K562 (cell line): Measurements from ENCODE around the gene SLC7A1. TPM values are rescaled to one million over a fixed set of nuclear protein-coding genes. Genes with fewer than 3 reads are reported as not detected.

Experiments
- ATAC-seq: fragments of 200-7000 bp; cut with Tn5 transposase; 3 replicates; pipeline ENCODE4 v1.9.1; 2020; ENCODE audit warnings: moderate library complexity
- BruUV-seq: library from RNA; stranded (reverse); fragments of 400-500 nt; replicated peaks from 2 replicates; lab custom pipeline; 2021; lab: Mats Ljungman, UMichigan
- CTCF ChIA-PET: fragments of 300-600 bp; formaldehyde crosslinking; extraction: SDS; loops from one replicate; lab custom pipeline; 2021; ENCODE audit warnings: low intra/inter-chr PET ratio; lab: Yijun Ruan, JAX
- POLR2A ChIA-PET: fragments of 300-600, 350-650 bp; sonication (Branson Sonifier 250); formaldehyde crosslinking; extraction: SDS; loops from one replicate; lab custom pipeline; 2021; ENCODE audit warnings: antibody characterized with exemption, inconsistent platforms; lab: Yijun Ruan, JAX
- DNase-seq, 4 experiments: peaks; one replicate each; pipeline versions ENCODE4 v3.0.0 to v3.0.0-alpha.2; 2011 to 2018; ENCODE audit warnings: low spot score in 3 of 4, mixed read lengths in 3 of 4; ENCODE audit errors: extremely low read depth in 1 of 4
- FAIRE-seq: peaks from 2 replicates; lab custom pipeline; 2011; peaks lifted over from hg19 to GRCh38; lab: Jason Lieb, UNC
- H2AFZ ChIP-seq: 2 replicates; pipeline ENCODE4 v1.6.0; 2011; ENCODE audit warnings: low read depth, low read length, control low read depth, inconsistent platforms
- H3K27ac ChIP-seq: fragments of 200-600 bp; 3 replicates; pipeline ENCODE4 v1.8.0; 2011; ENCODE audit warnings: low read depth, mild to moderate bottlenecking, control low read depth, inconsistent platforms, low read length, moderate library complexity, mixed read lengths; ENCODE audit errors: extremely low read depth
- H3K27me3 ChIP-seq, 2 experiments: fragments of 300-600 bp in 1 of 2; 2 replicates in 1 of 2; 3 replicates in 1 of 2; pipeline versions ENCODE4 v1.6.0 to v1.8.0; 2011; ENCODE audit warnings: inconsistent platforms in 2 of 2, low read length in 2 of 2, mild to moderate bottlenecking in 1 of 2, mixed read lengths in 1 of 2, moderate library complexity in 1 of 2; ENCODE audit not compliant: control insufficient read depth in 2 of 2, insufficient read depth in 2 of 2
- H3K36me3 ChIP-seq: fragments of 300-600 bp; 3 replicates; pipeline ENCODE4 v1.8.0; 2011; ENCODE audit warnings: mild to moderate bottlenecking, low read length, inconsistent platforms; ENCODE audit not compliant: control insufficient read depth, insufficient read depth
- H3K4me1 ChIP-seq, 2 experiments: fragments of 200-600 bp in 1 of 2; replicated peaks in 1 of 2; 2 replicates in 1 of 2; 3 replicates in 1 of 2; pipeline versions ENCODE4 v1.5.1 to v1.8.0; 2011; ENCODE audit warnings: inconsistent platforms in 2 of 2, low read length in 2 of 2, mild to moderate bottlenecking in 1 of 2, mixed read lengths in 1 of 2, moderate library complexity in 1 of 2; ENCODE audit not compliant: control insufficient read depth in 2 of 2, insufficient read depth in 2 of 2
- H3K4me2 ChIP-seq: 2 replicates; pipeline ENCODE4 v1.6.1; 2011; ENCODE audit warnings: low read length, control low read depth, inconsistent platforms, mixed read lengths; ENCODE audit not compliant: insufficient read depth
- H3K4me3 ChIP-seq: fragments of 200-600 bp; sonication (generic), shearing (Covaris generic); 2 replicates; pipeline ENCODE4 v1.5.1; 2016; ENCODE audit warnings: control low read depth, inconsistent platforms
- H3K79me2 ChIP-seq: fragments of 200-600 bp; 3 replicates; pipeline ENCODE4 v1.8.0; 2011; ENCODE audit warnings: low read length, inconsistent platforms; ENCODE audit not compliant: control insufficient read depth, insufficient read depth
- H3K9ac ChIP-seq, 2 experiments: 2 replicates each; pipeline versions ENCODE4 v1.6.0 to v1.6.1; 2011; ENCODE audit warnings: low read depth in 2 of 2, low read length in 2 of 2, control low read depth in 1 of 2, inconsistent platforms in 1 of 2, mild to moderate bottlenecking in 1 of 2, mixed read lengths in 1 of 2; ENCODE audit not compliant: insufficient read depth in 1 of 2
- H3K9me1 ChIP-seq: one replicate; pipeline ENCODE4 v1.6.0; 2011; ENCODE audit warnings: inconsistent platforms, mild to moderate bottlenecking, low read length, moderate library complexity; ENCODE audit not compliant: control insufficient read depth, insufficient read depth
- H3K9me3 ChIP-seq: replicated peaks from 2 replicates; pipeline ENCODE4 v1.5.1; 2011; ENCODE audit warnings: low read depth, low read length, inconsistent platforms; ENCODE audit not compliant: control insufficient read depth, insufficient read depth
- H4K20me1 ChIP-seq: replicated peaks from 2 replicates; pipeline ENCODE4 v1.6.1; 2011; ENCODE audit warnings: low read length, inconsistent platforms, mixed read lengths; ENCODE audit not compliant: control insufficient read depth, insufficient read depth
- BCL6 ChIP-seq: fragments of 250-450 bp; sonication (Bioruptor Pico); IDR thresholded peaks from 2 replicates; pipeline ENCODE4 v1.4.0; 2020
- CREBBP ChIP-seq: IDR thresholded peaks from one replicate; pipeline ENCODE4 v1.6.1; 2012; ENCODE audit warnings: low read depth, mild to moderate bottlenecking, control low read depth, inconsistent platforms, low read length
- E2F3 ChIP-seq: fragments of 250-450 bp; sonication (Bioruptor Pico); IDR thresholded peaks from 2 replicates; pipeline ENCODE4 v1.4.0; 2020; ENCODE audit warnings: mild to moderate bottlenecking
- GABPB1 ChIP-seq: sonication (generic); formaldehyde crosslinking; IDR thresholded peaks from 2 replicates; pipeline ENCODE4 v1.8.0; 2022; ENCODE audit warnings: mild to moderate bottlenecking, missing genetic modification reagents
- MAFG ChIP-seq: fragments of 450-650 bp; conservative IDR thresholded peaks from 2 replicates; pipeline ENCODE4 v1.6.1; 2016; ENCODE audit warnings: missing genetic modification characterization, missing compliant biosample characterization
- NFE2L1 ChIP-seq: fragments of 450-650 bp; IDR thresholded peaks from 2 replicates; pipeline ENCODE4 v1.6.1; 2016; ENCODE audit warnings: missing genetic modification characterization, low read depth, mild to moderate bottlenecking, missing compliant biosample characterization, moderate library complexity, borderline replicate concordance
- RB1 ChIP-seq: fragments of 450-650 bp; IDR thresholded peaks from 2 replicates; pipeline ENCODE4 v1.6.1; 2017; ENCODE audit warnings: low read depth, mild to moderate bottlenecking
- RUNX1 ChIP-seq: sonication (generic); IDR thresholded peaks from 2 replicates; pipeline ENCODE4 v1.6.1; 2016; ENCODE audit warnings: antibody characterized with exemption, low read depth
- SP1 ChIP-seq: sonication (generic); formaldehyde crosslinking; IDR thresholded peaks from 2 replicates; pipeline ENCODE4 v1.8.1; 2022; ENCODE audit warnings: mild to moderate bottlenecking, missing genetic modification reagents
- ZFP36 ChIP-seq: fragments of 150-350 bp; IDR thresholded peaks from 2 replicates; pipeline ENCODE4 v1.6.1; 2018; ENCODE audit warnings: low read length, low read depth; ENCODE audit not compliant: partially characterized antibody
- ZNF146 ChIP-seq: IDR thresholded peaks from one replicate; pipeline ENCODE4 v1.6.1; 2018; ENCODE audit warnings: missing compliant biosample characterization; ENCODE audit not compliant: unreplicated experiment
- ZNF551 ChIP-seq: fragments of 250-450 bp; sonication (Bioruptor Pico); IDR thresholded peaks from 2 replicates; pipeline ENCODE4 v1.5.0; 2021; ENCODE audit warnings: mild to moderate bottlenecking, moderate library complexity
- ZNF699 ChIP-seq: fragments of 250-450 bp; sonication (Bioruptor Pico); IDR thresholded peaks from 2 replicates; pipeline ENCODE4 v1.8.0; 2021; ENCODE audit warnings: mild to moderate bottlenecking, moderate library complexity; ENCODE audit not compliant: insufficient replicate concordance
- WGBS: fragments of 100-300 bp; shearing (Covaris generic); methylation state at CpG from one replicate; pipeline ENCODE4 v1.1.6; 2016; ENCODE audit warnings: low coverage, mixed read lengths; ENCODE audit not compliant: insufficient coverage; ENCODE audit errors: missing lambda C conversion rate; 5-methylcytosine and 5-hydroxymethylcytosine counted together
- in situ Hi-C: fragments of 300-500 bp; cut with MboI; formaldehyde crosslinking; loops from 4 replicates; pipeline ENCODE4 v1.15.0; 2018; ENCODE audit warnings: inconsistent platforms, mixed read lengths
- intact Hi-C: fragments of 100-400 bp; cut with micrococcal nuclease; formaldehyde crosslinking; loops from 2 replicates; pipeline ENCODE4 v1.14.2; 2022
- polyA plus RNA-seq, 8 experiments: library from polyadenylated mRNA; depleted of rRNA in 4 of 8; stranded (reverse) in 5 of 8; unstranded in 3 of 8; fragments of >200 nt; fragmentation: Nextera tagmentation in 2 of 8; fragmentation: Illumina TruSeq in 1 of 8; extraction: Ambion mirVana in 2 of 8; extraction: Trizol in 1 of 8; gene quantifications; 2 replicates each; pipeline versions ENCODE4 v1.2.1 to v1.2.3, GENCODE V29; 2011 to 2014; ENCODE audit warnings: inconsistent platforms in 1 of 8, missing spikeins in 1 of 8
- total RNA-seq, 7 experiments: library from RNA; depleted of rRNA in 6 of 7; stranded (reverse); fragments of >200 nt in 6 of 7; fragmentation: Illumina TruSeq in 2 of 7; extraction: Trizol in 2 of 7; gene quantifications; 2 replicates each; pipeline versions ENCODE4 v1.2.1 to v1.2.3, GENCODE V29; 2011 to 2021; ENCODE audit warnings: low replicate concordance in 1 of 7
- TF ChIP-seq, protein P1 (sequence below): fragments of 250-450 bp; sonication (Bioruptor Pico); IDR thresholded peaks from 2 replicates; pipeline ENCODE4 v1.8.0; 2022; ENCODE audit warnings: inconsistent platforms
- TF ChIP-seq, protein P2 (sequence below): sonication (generic); formaldehyde crosslinking; IDR thresholded peaks from 2 replicates; pipeline ENCODE4 v1.8.0; 2022; ENCODE audit warnings: mild to moderate bottlenecking, missing genetic modification reagents

The SLC7A1 gene
- total and polyA plus RNA-seq, 9 of the 15 experiments (the other 6 are each of a cell fraction or from before 2014, with no cell fraction given): 3.3 to 69.7 (median 10.8) TPM

GRCh38 chr13:29516012-29516411 is 79.5 kb downstream of the SLC7A1 start:
- Histone ChIP-seq H3K9ac (no peak overlapping the region; a peak in 1 of 4 replicates), H3K36me3 (peaks cover 63% of the 10 kb centered on the region), H3K27ac (no peak overlapping the region), H3K4me3 (no peak overlapping the region), H3K79me2 (no peaks in the 10 kb centered on the region), H3K9me1 (no peaks in the 10 kb centered on the region), H3K4me1 (peaks cover 0 to 6% of the 10 kb centered on the region in 2 experiments; a peak in 1 of 5 replicates), H3K27me3 (no peaks in the 10 kb centered on the region), H4K20me1 (no peaks in the 10 kb centered on the region; the same call in none of the 2 replicates), H3K4me2 (no peak overlapping the region), H3K9me3 (no peaks in the 10 kb centered on the region), H2AFZ (no peak overlapping the region)
- POLR2A ChIA-PET: no interaction called here
- DNase-seq (no peak), FAIRE-seq (no peak), ATAC-seq (no peak)
- no TSS peak for BruUV-seq
- intact Hi-C loops: no loop called here
- CTCF ChIA-PET: no interaction called here
- in situ Hi-C loops: loop anchor here (5.0 kb wide), 1 partner anchor 191 kb away; no protein-coding TSS in a partner anchor
- TF ChIP-seq ZFP36 (no peak), GABPB1 (CRISPR knock-in tag) (no peak), E2F3 (CRISPR knock-in tag) (no peak), ZNF551 (CRISPR knock-in tag) (no peak), SP1 (CRISPR knock-in tag) (no peak), RUNX1 (no peak), ZNF146 (no peak), BCL6 (CRISPR knock-in tag) (no peak), ZNF699 (CRISPR knock-in tag) (no peak), RB1 (no peak), MAFG (tag) (no peak), NFE2L1 (tag) (no peak), CREBBP (no peak)
- TF ChIP-seq, protein P1, sequence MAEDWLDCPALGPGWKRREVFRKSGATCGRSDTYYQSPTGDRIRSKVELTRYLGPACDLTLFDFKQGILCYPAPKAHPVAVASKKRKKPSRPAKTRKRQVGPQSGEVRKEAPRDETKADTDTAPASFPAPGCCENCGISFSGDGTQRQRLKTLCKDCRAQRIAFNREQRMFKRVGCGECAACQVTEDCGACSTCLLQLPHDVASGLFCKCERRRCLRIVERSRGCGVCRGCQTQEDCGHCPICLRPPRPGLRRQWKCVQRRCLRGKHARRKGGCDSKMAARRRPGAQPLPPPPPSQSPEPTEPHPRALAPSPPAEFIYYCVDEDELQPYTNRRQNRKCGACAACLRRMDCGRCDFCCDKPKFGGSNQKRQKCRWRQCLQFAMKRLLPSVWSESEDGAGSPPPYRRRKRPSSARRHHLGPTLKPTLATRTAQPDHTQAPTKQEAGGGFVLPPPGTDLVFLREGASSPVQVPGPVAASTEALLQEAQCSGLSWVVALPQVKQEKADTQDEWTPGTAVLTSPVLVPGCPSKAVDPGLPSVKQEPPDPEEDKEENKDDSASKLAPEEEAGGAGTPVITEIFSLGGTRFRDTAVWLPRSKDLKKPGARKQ (CRISPR knock-in tag): no peak
- TF ChIP-seq, protein P2, sequence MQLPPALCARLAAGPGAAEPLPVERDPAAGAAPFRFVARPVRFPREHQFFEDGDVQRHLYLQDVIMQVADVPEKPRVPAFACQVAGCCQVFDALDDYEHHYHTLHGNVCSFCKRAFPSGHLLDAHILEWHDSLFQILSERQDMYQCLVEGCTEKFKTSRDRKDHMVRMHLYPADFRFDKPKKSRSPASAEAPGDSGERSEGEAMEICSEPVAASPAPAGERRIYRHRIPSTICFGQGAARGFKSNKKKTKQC (CRISPR knock-in tag): no peak
- 100% methylated on average over 6 of the region's 11 CpGs for WGBS
